K562 (cell line): ENCODE results near the gene UBE2E2.

Experiments used
- BHLHE40 ChIP-seq: IDR thresholded peaks from 2 replicates; pipeline ENCODE4 v1.6.1; 2011; ENCODE audit warnings: low read length, improper control_type of control experiment
- CEBPB ChIP-seq: fragments of 450-650 bp; IDR thresholded peaks from 2 replicates; pipeline ENCODE4 v1.6.1; 2016; ENCODE audit warnings: missing genetic modification characterization, missing compliant biosample characterization
- EZH2 ChIP-seq: IDR thresholded peaks from 2 replicates; pipeline ENCODE4 v1.6.1; 2012; ENCODE audit warnings: low read depth, mild to moderate bottlenecking, inconsistent platforms, low read length, borderline replicate concordance
- FOXA3 ChIP-seq, 2 experiments: fragments of 450-650 bp in 1 of 2; sonication (generic) in 1 of 2; formaldehyde crosslinking; IDR thresholded peaks in 1 of 2; conservative IDR thresholded peaks in 1 of 2; 2 replicates each; pipeline versions ENCODE4 v1.4.0 to v1.8.0; 2020 to 2022; ENCODE audit warnings: mild to moderate bottlenecking in 2 of 2, missing genetic modification reagents in 1 of 2
- FOXJ3 ChIP-seq: sonication (generic); formaldehyde crosslinking; IDR thresholded peaks from 2 replicates; pipeline ENCODE4 v1.4.0; 2020; ENCODE audit warnings: mild to moderate bottlenecking, missing genetic modification reagents
- NFE2L1 ChIP-seq: fragments of 450-650 bp; IDR thresholded peaks from 2 replicates; pipeline ENCODE4 v1.6.1; 2016; ENCODE audit warnings: missing genetic modification characterization, low read depth, mild to moderate bottlenecking, missing compliant biosample characterization, moderate library complexity, borderline replicate concordance
- POLR2AphosphoS5 ChIP-seq: IDR thresholded peaks from 2 replicates; pipeline ENCODE4 v1.6.1; 2011; ENCODE audit warnings: mild to moderate bottlenecking, low read depth, low read length, moderate library complexity; ENCODE audit not compliant: control insufficient read depth, insufficient read depth
- RCOR1 ChIP-seq, 2 experiments: IDR thresholded peaks; 2 replicates each; pipeline ENCODE4 v1.6.1; 2012; ENCODE audit warnings: low read depth in 2 of 2, low read length in 2 of 2, borderline replicate concordance in 1 of 2, improper control_type of control experiment in 1 of 2
- RFX1 ChIP-seq: fragments of 450-650 bp; IDR thresholded peaks from 2 replicates; pipeline ENCODE4 v1.6.1; 2016; ENCODE audit warnings: mild to moderate bottlenecking, moderate library complexity
- SETDB1 ChIP-seq: IDR thresholded peaks from one replicate; pipeline ENCODE4 v1.6.1; 2012; ENCODE audit warnings: low read length, control low read depth, inconsistent platforms
- TF ChIP-seq, protein P1 (sequence below): sonication (generic); formaldehyde crosslinking; IDR thresholded peaks from 2 replicates; pipeline ENCODE4 v1.8.1; 2023; ENCODE audit warnings: mild to moderate bottlenecking, missing genetic modification reagents, moderate library complexity
- TF ChIP-seq, protein P2 (sequence below): sonication (generic); formaldehyde crosslinking; IDR thresholded peaks from 2 replicates; pipeline ENCODE4 v1.9.0; 2022; ENCODE audit warnings: mild to moderate bottlenecking, missing genetic modification reagents
- TF ChIP-seq, protein P3 (sequence below): fragments of 250-450 bp; sonication (Bioruptor Pico); IDR thresholded peaks from 2 replicates; pipeline ENCODE4 v1.4.0; 2020; ENCODE audit warnings: mild to moderate bottlenecking, moderate library complexity

DNA sequence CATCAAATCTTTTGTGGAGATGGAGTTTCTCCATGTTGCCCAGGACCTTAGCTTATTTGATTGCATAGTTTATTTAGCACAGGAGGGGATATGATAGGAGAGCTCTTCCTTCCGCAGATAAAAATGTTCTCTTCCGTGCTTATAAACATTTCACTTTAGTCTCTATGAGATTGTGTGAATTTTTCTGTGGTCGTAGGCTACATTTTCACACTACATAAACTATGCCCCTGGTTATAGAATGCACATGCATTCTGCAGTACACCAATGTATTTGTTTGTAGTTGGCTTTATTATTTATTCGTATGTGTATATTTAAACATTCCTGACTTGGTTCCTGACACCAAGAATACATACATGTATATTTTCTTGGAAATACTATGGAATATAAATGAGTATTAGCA, 139.2 kb downstream of the UBE2E2 start:
- TF ChIP-seq, protein P1, sequence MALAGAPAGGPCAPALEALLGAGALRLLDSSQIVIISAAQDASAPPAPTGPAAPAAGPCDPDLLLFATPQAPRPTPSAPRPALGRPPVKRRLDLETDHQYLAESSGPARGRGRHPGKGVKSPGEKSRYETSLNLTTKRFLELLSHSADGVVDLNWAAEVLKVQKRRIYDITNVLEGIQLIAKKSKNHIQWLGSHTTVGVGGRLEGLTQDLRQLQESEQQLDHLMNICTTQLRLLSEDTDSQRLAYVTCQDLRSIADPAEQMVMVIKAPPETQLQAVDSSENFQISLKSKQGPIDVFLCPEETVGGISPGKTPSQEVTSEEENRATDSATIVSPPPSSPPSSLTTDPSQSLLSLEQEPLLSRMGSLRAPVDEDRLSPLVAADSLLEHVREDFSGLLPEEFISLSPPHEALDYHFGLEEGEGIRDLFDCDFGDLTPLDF (CRISPR knock-in tag) = no peak
- TF ChIP-seq FOXJ3 (CRISPR knock-in tag) (no peak), BHLHE40 (no peak), RFX1 (no peak), POLR2AphosphoS5 (no peak), RCOR1 (IDR thresholded peaks at IDR 0.05; ENCODE audit: borderline replicate concordance in 1 of 2, low read depth in 2 of 2, low read length in 2 of 2) (no peak), FOXA3 (CRISPR knock-in tag; conservative IDR thresholded peaks at IDR 0.05 in 1 of 2, IDR thresholded peaks at IDR 0.05 in 1 of 2) (no peak), SETDB1 (no peak), CEBPB (tag) (no peak), EZH2 (no peak), NFE2L1 (tag) (no peak)
- TF ChIP-seq, protein P2, sequence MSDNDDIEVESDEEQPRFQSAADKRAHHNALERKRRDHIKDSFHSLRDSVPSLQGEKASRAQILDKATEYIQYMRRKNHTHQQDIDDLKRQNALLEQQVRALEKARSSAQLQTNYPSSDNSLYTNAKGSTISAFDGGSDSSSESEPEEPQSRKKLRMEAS (CRISPR knock-in tag) = no peak
- TF ChIP-seq, protein P3, sequence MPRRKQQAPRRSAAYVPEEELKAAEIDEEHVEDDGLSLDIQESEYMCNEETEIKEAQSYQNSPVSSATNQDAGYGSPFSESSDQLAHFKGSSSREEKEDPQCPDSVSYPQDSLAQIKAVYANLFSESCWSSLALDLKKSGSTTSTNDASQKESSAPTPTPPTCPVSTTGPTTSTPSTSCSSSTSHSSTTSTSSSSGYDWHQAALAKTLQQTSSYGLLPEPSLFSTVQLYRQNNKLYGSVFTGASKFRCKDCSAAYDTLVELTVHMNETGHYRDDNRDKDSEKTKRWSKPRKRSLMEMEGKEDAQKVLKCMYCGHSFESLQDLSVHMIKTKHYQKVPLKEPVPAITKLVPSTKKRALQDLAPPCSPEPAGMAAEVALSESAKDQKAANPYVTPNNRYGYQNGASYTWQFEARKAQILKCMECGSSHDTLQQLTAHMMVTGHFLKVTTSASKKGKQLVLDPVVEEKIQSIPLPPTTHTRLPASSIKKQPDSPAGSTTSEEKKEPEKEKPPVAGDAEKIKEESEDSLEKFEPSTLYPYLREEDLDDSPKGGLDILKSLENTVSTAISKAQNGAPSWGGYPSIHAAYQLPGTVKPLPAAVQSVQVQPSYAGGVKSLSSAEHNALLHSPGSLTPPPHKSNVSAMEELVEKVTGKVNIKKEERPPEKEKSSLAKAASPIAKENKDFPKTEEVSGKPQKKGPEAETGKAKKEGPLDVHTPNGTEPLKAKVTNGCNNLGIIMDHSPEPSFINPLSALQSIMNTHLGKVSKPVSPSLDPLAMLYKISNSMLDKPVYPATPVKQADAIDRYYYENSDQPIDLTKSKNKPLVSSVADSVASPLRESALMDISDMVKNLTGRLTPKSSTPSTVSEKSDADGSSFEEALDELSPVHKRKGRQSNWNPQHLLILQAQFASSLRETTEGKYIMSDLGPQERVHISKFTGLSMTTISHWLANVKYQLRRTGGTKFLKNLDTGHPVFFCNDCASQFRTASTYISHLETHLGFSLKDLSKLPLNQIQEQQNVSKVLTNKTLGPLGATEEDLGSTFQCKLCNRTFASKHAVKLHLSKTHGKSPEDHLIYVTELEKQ = no peak
